SU-DHL-6 (cell line): ENCODE measurements around the gene PSPH.
A peak's percentile ranks its signal among the peaks of the same experiment; 100 is the strongest.
"Not testable (repeated sequence)": the region's sequence is repeated elsewhere in the genome, so short reads cannot be mapped to it uniquely, and the experiment has no call there.

Experiments
- H2AFZ ChIP-seq: fragments of 200-600 bp; sonication (generic); 2 replicates; pipeline ENCODE4 v1.6.1; 2014; ENCODE audit warnings: low read depth, mild to moderate bottlenecking, moderate library complexity, mixed read lengths, antibody characterized with exemption, low read length; ENCODE audit not compliant: severe bottlenecking
- H3F3A ChIP-seq: fragments of 200-600 bp; shearing (Covaris generic); 2 replicates; pipeline ENCODE4 v1.6.0; 2016; ENCODE audit warnings: antibody characterized with exemption, mild to moderate bottlenecking; ENCODE audit not compliant: insufficient read depth
- H3K27ac ChIP-seq: fragments of 200-600 bp; sonication (generic); 2 replicates; pipeline ENCODE4 v1.5.1; 2016; ENCODE audit warnings: low read depth, mild to moderate bottlenecking, low read length, moderate library complexity, mixed read lengths
- H3K27me3 ChIP-seq: fragments of 200-600 bp; sonication (generic), shearing (Covaris generic); 2 replicates; pipeline ENCODE4 v1.6.0; 2014; ENCODE audit warnings: mild to moderate bottlenecking, low read length
- H3K36me3 ChIP-seq: fragments of 200-600 bp; sonication (generic); 2 replicates; pipeline ENCODE4 v1.6.1; 2014; ENCODE audit warnings: mild to moderate bottlenecking, low read length, mixed read lengths
- H3K4me2 ChIP-seq: fragments of 300-600, 200-600 bp; shearing (Covaris generic), sonication (generic); 2 replicates; pipeline ENCODE4 v1.6.0; 2014; ENCODE audit warnings: low read length, low read depth, mild to moderate bottlenecking; ENCODE audit not compliant: poor library complexity, severe bottlenecking
- H3K4me3 ChIP-seq: fragments of 200-600 bp; sonication (generic); 2 replicates; pipeline ENCODE4 v1.5.1; 2014; ENCODE audit warnings: antibody characterized with exemption, low read length, mild to moderate bottlenecking, mixed read lengths; ENCODE audit not compliant: insufficient read depth, poor library complexity, severe bottlenecking
- H3K79me2 ChIP-seq: fragments of 200-600 bp; sonication (generic); 2 replicates; pipeline ENCODE4 v1.6.1; 2014; ENCODE audit warnings: mild to moderate bottlenecking, low read length, moderate library complexity; ENCODE audit not compliant: insufficient read depth
- H3K9ac ChIP-seq: fragments of 200-600 bp; sonication (generic); 2 replicates; pipeline ENCODE4 v1.7.0; 2014; ENCODE audit warnings: mild to moderate bottlenecking, low read length
- H3K9me2 ChIP-seq: fragments of 200-600 bp; sonication (generic); replicated peaks from 2 replicates; pipeline ENCODE4 v1.6.1; 2014; ENCODE audit warnings: low read length; ENCODE audit not compliant: insufficient read depth
- H3K9me3 ChIP-seq: fragments of 200-600 bp; sonication (generic); 2 replicates; pipeline ENCODE4 v1.6.1; 2014; ENCODE audit warnings: low read length, mixed read lengths; ENCODE audit not compliant: insufficient read depth
- H4K20me1 ChIP-seq: fragments of 200-600 bp; sonication (generic); 2 replicates; pipeline ENCODE4 v1.6.1; 2014; ENCODE audit warnings: low read depth, mild to moderate bottlenecking, antibody characterized with exemption, low read length, moderate library complexity, mixed read lengths
- CTCF ChIP-seq: fragments of 200-600 bp; sonication (generic); IDR thresholded peaks from one replicate; pipeline ENCODE4 v1.5.1; 2017; ENCODE audit warnings: antibody characterized with exemption, mild to moderate bottlenecking, low read length, moderate library complexity; ENCODE audit not compliant: insufficient read depth, poor library complexity, severe bottlenecking
- EZH2phosphoT487 ChIP-seq: fragments of 200-600 bp; sonication (generic), shearing (Covaris generic); conservative IDR thresholded peaks from 2 replicates; pipeline ENCODE4 v1.6.1; 2018; ENCODE audit warnings: mild to moderate bottlenecking, antibody characterized with exemption, low read length, moderate library complexity, mixed read lengths

Gene PSPH

GRCh38 chr7:56046721-56047445 lies 4.4 kb downstream of the PSPH start:
- no peaks in the 10 kb centered on the region for H3K9me2 ChIP-seq
- H3K9me3 ChIP-seq: no peaks in the 10 kb centered on the region
- peak overlapping the region; percentile 16; the same call in 1 of the 2 replicates for H3K27ac ChIP-seq
- H3K27me3 ChIP-seq: no peaks in the 10 kb centered on the region
- H3K9ac ChIP-seq: no peak overlapping the region
- H3F3A ChIP-seq: 0 out of 2 replicates have a peak, but pooled peaks cover 8% of the 10 kb centered on the region
- no peaks in the 10 kb centered on the region for H3K36me3 ChIP-seq
- no peak overlapping the region for H2AFZ ChIP-seq
- H3K4me3 ChIP-seq: no peak overlapping the region
- no peak overlapping the region for H3K4me2 ChIP-seq
- H3K79me2 ChIP-seq: peaks cover 52% of the 10 kb centered on the region
- no peak for TF ChIP-seq EZH2phosphoT487
- TF ChIP-seq CTCF: no peak
- no peaks in the 10 kb centered on the region for H4K20me1 ChIP-seq

- H3K9me2 ChIP-seq, H3K4me3 ChIP-seq, H3K9me3 ChIP-seq, H3K36me3 ChIP-seq, H4K20me1 ChIP-seq, H3K4me2 ChIP-seq, H3K9ac ChIP-seq, H3K27me3 ChIP-seq, H3F3A ChIP-seq, H3K27ac ChIP-seq, H2AFZ ChIP-seq: not testable (repeated sequence)
- peaks cover 43% of the 10 kb centered on the region for H3K79me2 ChIP-seq
These were observed 5.5 kb downstream of the PSPH start for GRCh38 chr7:56045758-56046157.

- Histone ChIP-seq H3K27me3 (no peaks in the 10 kb centered on the region), H3K9ac (no peak overlapping the region), H3K4me2 (no peak overlapping the region), H3K27ac (no peak overlapping the region), H3K9me2 (no peaks in the 10 kb centered on the region), H3F3A (peaks cover 5% of the 10 kb centered on the region; the same call in 1 of the 2 replicates), H3K79me2 (peaks cover 15% of the 10 kb centered on the region; the same call in 1 of the 2 replicates), H3K36me3 (no peaks in the 10 kb centered on the region), H2AFZ (no peak overlapping the region), H4K20me1 (no peaks in the 10 kb centered on the region), H3K4me3 (no peak overlapping the region), H3K9me3 (no peaks in the 10 kb centered on the region)
- TF ChIP-seq CTCF (no peak), EZH2phosphoT487 (no peak)
These were observed 10.5 kb downstream of the PSPH start for GRCh38 chr7:56040730-56041129.

GRCh38 chr7:56033671-56034432 lies 17.4 kb downstream of the PSPH start:
- Histone ChIP-seq H3K79me2 (0 out of 2 replicates have a peak, but pooled peaks cover 14% of the 10 kb centered on the region), H3F3A (peaks cover 15% of the 10 kb centered on the region; the same call in 1 of the 2 replicates), H3K9me2 (no peaks in the 10 kb centered on the region), H3K27me3 (no peaks in the 10 kb centered on the region), H3K4me2 (peak overlapping the region; percentile 69), H4K20me1 (no peaks in the 10 kb centered on the region), H3K36me3 (no peaks in the 10 kb centered on the region), H3K9me3 (no peaks in the 10 kb centered on the region), H3K9ac (peak overlapping the region; percentile 62), H3K4me3 (peak overlapping the region; percentile 75), H2AFZ (peak overlapping the region; percentile 99), H3K27ac (peak overlapping the region; percentile 70)
- TF ChIP-seq CTCF (no peak), EZH2phosphoT487 (no peak)

- not testable (repeated sequence) for H3K9ac ChIP-seq, H3K27me3 ChIP-seq, H4K20me1 ChIP-seq, H3K9me3 ChIP-seq, H2AFZ ChIP-seq, H3K36me3 ChIP-seq, H3K9me2 ChIP-seq, H3K4me3 ChIP-seq, H3K27ac ChIP-seq
- peaks cover 15% of the 10 kb centered on the region; the same call in 1 of the 2 replicates for H3F3A ChIP-seq
- 0 out of 2 replicates have a peak, but pooled peaks cover 14% of the 10 kb centered on the region for H3K79me2 ChIP-seq
- peak overlapping the region; percentile 69 for H3K4me2 ChIP-seq
These were observed 18.7 kb downstream of the PSPH start for GRCh38 chr7:56032578-56032977.
